Measurements from ENCODE around the gene TMEM178B.

DNA sequence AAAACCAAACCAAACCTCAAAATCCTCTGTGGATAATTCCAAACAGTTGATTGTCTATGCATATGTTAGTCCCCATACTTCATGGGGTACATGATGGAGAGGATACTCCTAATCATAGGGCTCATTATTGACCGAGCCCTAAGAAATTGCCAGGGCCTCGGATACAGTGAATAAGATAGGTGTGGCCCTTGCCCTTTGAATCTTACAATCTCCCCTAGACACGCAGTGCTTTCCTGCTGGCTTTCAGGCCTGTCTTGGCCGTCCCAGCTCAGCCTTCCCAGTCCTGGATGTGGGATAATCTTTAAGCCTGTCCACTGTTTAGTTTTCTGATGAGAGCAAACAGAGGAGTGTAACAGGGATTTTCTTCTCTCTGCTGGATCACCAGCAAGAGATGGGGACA is 161.8 kb downstream of the TMEM178B start:
- TF ChIP-seq EZH2 (IDR thresholded peaks at IDR 0.05; ENCODE audit: borderline replicate concordance) = no peak
- TF ChIP-seq, protein P1, sequence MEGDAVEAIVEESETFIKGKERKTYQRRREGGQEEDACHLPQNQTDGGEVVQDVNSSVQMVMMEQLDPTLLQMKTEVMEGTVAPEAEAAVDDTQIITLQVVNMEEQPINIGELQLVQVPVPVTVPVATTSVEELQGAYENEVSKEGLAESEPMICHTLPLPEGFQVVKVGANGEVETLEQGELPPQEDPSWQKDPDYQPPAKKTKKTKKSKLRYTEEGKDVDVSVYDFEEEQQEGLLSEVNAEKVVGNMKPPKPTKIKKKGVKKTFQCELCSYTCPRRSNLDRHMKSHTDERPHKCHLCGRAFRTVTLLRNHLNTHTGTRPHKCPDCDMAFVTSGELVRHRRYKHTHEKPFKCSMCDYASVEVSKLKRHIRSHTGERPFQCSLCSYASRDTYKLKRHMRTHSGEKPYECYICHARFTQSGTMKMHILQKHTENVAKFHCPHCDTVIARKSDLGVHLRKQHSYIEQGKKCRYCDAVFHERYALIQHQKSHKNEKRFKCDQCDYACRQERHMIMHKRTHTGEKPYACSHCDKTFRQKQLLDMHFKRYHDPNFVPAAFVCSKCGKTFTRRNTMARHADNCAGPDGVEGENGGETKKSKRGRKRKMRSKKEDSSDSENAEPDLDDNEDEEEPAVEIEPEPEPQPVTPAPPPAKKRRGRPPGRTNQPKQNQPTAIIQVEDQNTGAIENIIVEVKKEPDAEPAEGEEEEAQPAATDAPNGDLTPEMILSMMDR (IDR thresholded peaks at IDR 0.05; ENCODE audit: poor library complexity) = no peak
- no peak for TF ChIP-seq EZH2phosphoT487 (IDR thresholded peaks at IDR 0.05; ENCODE audit: low read depth, severe bottlenecking, unreplicated experiment)
